NB4 (cell line): ENCODE measurements around the gene UBA1.
A peak's percentile ranks its signal among the peaks of the same experiment; 100 is the strongest.

Experiments
- DNase-seq: peaks from one replicate; pipeline ENCODE4 v3.0.0; 2010; ENCODE audit warnings: low read depth
- H3K4me3 ChIP-seq: one replicate; pipeline ENCODE4 v1.5.1; 2011; ENCODE audit warnings: mild to moderate bottlenecking, low read depth, low read length, moderate library complexity
- MYC ChIP-seq: IDR thresholded peaks from 2 replicates; pipeline ENCODE4 v1.6.1; 2011; ENCODE audit warnings: low read depth, low read length
- POLR2A ChIP-seq: IDR thresholded peaks from 2 replicates; pipeline ENCODE4 v1.6.1; 2011; ENCODE audit warnings: mild to moderate bottlenecking; ENCODE audit not compliant: insufficient read length; ENCODE audit errors: extremely low read depth
- TF ChIP-seq, protein P1 (sequence below): IDR thresholded peaks from 2 replicates; pipeline ENCODE4 v1.6.1; 2011; ENCODE audit warnings: low read depth, low read length
- TF ChIP-seq, protein P2 (sequence below): IDR thresholded peaks from one replicate; pipeline ENCODE4 v1.5.1; 2012; ENCODE audit warnings: low read depth, low read length

UBA1 gene

DNA sequence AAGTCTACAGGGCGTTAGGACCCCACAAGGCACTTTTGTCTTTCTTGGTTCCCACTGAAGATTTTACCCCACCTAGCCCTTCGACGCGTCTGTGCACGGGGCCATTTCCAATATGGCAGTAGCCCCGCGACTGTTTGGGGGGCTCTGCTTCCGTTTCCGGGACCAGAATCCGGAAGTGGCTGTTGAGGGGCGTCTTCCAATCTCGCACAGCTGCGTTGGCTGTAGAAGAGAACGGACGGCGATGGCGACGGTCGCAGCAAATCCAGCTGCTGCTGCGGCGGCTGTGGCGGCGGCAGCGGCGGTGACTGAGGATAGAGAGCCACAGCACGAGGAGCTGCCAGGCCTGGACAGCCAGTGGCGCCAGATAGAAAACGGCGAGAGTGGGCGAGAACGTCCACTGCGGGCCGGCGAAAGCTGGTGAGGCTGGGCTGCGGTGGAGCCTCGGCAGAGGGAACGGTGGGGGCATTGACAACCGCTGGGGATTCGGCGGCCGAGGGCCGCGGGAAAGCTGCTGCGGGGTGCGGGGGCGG, 39.2 kb downstream of the UBA1 start, which contains the start of gene USP11:
USP11 (plus strand) TSS at position 207 of the 530 bp plus-strand sequence; CDS start at position 242, 35 bp downstream.
- TF ChIP-seq, protein P1, sequence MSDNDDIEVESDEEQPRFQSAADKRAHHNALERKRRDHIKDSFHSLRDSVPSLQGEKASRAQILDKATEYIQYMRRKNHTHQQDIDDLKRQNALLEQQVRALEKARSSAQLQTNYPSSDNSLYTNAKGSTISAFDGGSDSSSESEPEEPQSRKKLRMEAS = no peak; the same call in 1 of the 2 replicates
- TF ChIP-seq POLR2A (peak; percentile 80), MYC (peak; percentile 29; the same call in 1 of the 2 replicates)
- peak within 1 kb of the TSS; percentile 93 for H3K4me3 ChIP-seq
- DNase-seq = peak; percentile 77

DNA sequence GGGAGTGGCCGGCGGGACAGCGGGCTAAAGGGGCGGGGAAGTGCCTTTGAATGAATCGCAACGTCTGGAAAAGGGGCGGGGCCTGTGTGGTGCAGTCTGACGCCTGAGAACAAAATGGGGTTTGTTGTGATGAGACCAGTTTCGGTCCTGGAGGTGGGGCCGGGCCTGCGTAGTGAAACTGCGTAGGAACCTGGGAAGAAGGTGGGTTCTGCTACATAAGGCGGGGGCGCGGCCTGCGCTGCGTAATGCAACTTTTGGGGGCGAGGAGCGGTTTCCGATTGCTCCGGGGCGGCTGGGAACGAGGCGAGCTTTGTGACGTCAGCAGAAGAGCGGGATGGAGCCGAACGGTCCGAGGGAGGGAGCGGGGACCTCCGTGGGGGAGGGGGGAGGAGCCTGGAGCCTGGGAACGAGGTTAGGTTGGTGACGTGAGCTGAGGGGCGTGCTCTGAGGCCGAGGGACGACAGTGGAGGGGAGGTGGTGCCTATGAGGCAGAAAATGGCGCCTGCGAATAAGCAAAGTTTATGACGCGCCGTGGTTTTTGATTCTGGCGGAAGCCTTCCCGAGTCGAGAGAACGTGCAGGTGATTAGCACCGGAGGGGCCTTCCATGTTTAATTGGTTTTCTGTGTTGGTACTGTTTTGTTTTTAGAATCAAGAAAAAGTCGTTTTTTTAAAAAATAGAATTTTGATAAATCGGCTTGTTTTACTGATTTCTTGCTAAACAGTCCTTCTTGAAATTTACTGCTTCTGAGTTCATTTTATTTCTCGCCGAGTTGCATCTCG, 39.9 kb downstream of the UBA1 start:
- peak overlapping the region; percentile 93 for H3K4me3 ChIP-seq
- peak; percentile 96 for DNase-seq
- TF ChIP-seq POLR2A (no peak), MYC (no peak)
- TF ChIP-seq, protein P1 = no peak
- TF ChIP-seq, protein P2, sequence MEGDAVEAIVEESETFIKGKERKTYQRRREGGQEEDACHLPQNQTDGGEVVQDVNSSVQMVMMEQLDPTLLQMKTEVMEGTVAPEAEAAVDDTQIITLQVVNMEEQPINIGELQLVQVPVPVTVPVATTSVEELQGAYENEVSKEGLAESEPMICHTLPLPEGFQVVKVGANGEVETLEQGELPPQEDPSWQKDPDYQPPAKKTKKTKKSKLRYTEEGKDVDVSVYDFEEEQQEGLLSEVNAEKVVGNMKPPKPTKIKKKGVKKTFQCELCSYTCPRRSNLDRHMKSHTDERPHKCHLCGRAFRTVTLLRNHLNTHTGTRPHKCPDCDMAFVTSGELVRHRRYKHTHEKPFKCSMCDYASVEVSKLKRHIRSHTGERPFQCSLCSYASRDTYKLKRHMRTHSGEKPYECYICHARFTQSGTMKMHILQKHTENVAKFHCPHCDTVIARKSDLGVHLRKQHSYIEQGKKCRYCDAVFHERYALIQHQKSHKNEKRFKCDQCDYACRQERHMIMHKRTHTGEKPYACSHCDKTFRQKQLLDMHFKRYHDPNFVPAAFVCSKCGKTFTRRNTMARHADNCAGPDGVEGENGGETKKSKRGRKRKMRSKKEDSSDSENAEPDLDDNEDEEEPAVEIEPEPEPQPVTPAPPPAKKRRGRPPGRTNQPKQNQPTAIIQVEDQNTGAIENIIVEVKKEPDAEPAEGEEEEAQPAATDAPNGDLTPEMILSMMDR = no peak

DNA sequence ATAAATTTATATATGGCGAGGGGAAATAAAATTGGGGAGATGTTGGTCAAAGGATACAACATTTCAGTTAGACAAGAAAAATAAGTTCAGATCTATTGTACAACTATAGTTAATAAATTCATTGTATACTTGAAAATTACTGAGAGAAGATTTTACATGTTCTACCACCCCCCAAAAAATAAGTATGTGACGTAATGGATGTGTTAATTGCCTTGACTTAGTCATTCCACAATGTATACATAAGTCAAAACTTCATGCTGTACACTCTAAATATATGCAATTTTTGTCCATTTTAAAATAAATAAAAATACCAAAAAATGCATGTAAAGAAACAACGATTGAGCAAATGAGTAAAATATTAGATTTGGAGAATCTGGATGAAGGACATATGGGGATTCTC, 41.0 kb downstream of the UBA1 start:
- H3K4me3 ChIP-seq = peak overlapping the region; percentile 93
- no peak for DNase-seq
- no peak for TF ChIP-seq POLR2A
- TF ChIP-seq, protein P1 = no peak
- TF ChIP-seq, protein P2 = no peak
- TF ChIP-seq MYC = no peak

DNA sequence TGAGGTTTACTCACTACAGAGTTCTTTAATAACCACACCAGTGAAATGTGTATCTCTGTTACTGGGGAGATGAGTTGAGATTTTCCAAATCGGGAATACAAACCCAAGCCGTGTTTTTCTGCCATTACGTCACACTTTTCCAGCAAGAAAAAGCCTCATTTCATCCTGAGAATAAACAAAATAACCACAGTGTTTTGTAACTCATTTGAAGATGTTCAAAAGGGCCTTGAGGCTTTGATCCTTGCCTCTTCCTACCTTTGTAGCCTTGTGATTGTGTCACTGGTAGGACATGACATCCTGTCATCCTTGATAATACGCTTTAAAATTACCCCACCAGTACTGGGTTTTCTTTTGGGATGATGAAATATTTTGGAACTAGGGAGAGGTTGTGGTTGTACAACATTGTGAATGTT, 42.1 kb downstream of the UBA1 start:
- TF ChIP-seq POLR2A (no peak), MYC (no peak)
- TF ChIP-seq, protein P2 = no peak
- TF ChIP-seq, protein P1 = no peak
- peak overlapping the region; percentile 7 for H3K4me3 ChIP-seq
- no peak for DNase-seq

DNA sequence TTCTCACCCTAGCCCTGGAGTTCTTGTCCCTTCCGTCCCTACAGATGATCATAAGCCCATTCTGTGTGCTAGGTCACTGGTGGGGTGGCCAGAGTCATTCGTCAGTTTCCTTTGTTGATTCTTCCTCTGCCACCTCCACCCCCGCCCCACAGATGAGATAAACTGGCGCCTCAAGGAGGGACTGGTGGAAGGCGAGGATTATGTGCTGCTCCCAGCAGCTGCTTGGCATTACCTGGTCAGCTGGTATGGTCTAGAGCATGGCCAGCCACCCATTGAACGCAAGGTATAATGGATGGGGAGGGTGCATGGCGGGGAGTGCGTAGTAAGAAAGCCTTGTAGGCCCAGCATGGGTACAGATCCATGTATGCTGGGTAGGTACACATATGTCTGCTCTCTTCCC, 45.6 kb downstream of the UBA1 start:
- no peak for DNase-seq

More for the DNA sequence above, 45.6 kb downstream of the UBA1 start:
- TF ChIP-seq POLR2A = no peak
- TF ChIP-seq, protein P2 = no peak
- no peak for TF ChIP-seq MYC
- TF ChIP-seq, protein P1 = no peak
- no peak overlapping the region for H3K4me3 ChIP-seq
